ENCODE measurements around the gene AKIRIN2. TPM values are rescaled to one million over a fixed set of nuclear protein-coding genes. Genes with fewer than 3 reads are reported as not detected.

Gene AKIRIN2
- total and polyA plus RNA-seq, 2 of the 13 experiments (the other 11 are each of a cell fraction or from before 2014, with no cell fraction given), result 15.6 to 23.4 TPM

GRCh38 chr6:87702589-87702945, 534 bp upstream of the AKIRIN2 start:
- TSS peak; percentile 82 for BruUV-seq (replicated peaks)
- in situ Hi-C loops (cut with HindIII; ENCODE audit: extremely low pct_ligation_motif_present, low pct_unique_long_range_greater_than_20kb) (loop anchor here (5.0 kb wide), 1 partner anchor 95 kb away; no protein-coding TSS in a partner anchor), intact Hi-C loops (cut with micrococcal nuclease; ENCODE audit: unreplicated experiment) (loop anchor here (1.0 kb wide), 2 partner anchors 31 to 97 kb away; no protein-coding TSS in a partner anchor)
- FAIRE-seq (no peak), DNase-seq (ENCODE audit: low spot score) (peak; percentile 49), ATAC-seq (peak; percentile 41)
- TF ChIP-seq NR2F6 (IDR thresholded peaks at IDR 0.05), result 0 out of 2 replicates have a peak, but pooled peaks have one; percentile 16
- no peak for TF ChIP-seq NR2F6 (CRISPR knock-in tag; IDR thresholded peaks at IDR 0.05)
- TF ChIP-seq EEA1 (CRISPR knock-in tag; IDR thresholded peaks at IDR 0.05; ENCODE audit: borderline replicate concordance), result no peak
- peak; percentile 22; the same call in 1 of the 2 replicates for TF ChIP-seq KAT8 (CRISPR knock-in tag; IDR thresholded peaks at IDR 0.05)
- TF ChIP-seq MIXL1 (CRISPR knock-in tag; IDR thresholded peaks at IDR 0.05), result peak; percentile 96
- TF ChIP-seq NFIC (IDR thresholded peaks at IDR 0.05; ENCODE audit: low read length), result peak; percentile 7; the same call in 1 of the 2 replicates
- TF ChIP-seq SIX1 (CRISPR knock-in tag; IDR thresholded peaks at IDR 0.05; ENCODE audit: borderline replicate concordance), result peak; percentile 98
- 0 out of 2 replicates have a peak, but pooled peaks have one; percentile 41 for TF ChIP-seq PPARG (CRISPR knock-in tag; conservative IDR thresholded peaks at IDR 0.05)
- TF ChIP-seq CCDC6 (CRISPR knock-in tag; IDR thresholded peaks at IDR 0.05), result no peak
- TF ChIP-seq SIX4 (CRISPR knock-in tag; IDR thresholded peaks at IDR 0.05), result peak; percentile 89
- TF ChIP-seq ATF1 (CRISPR knock-in tag; IDR thresholded peaks at IDR 0.05), result 0 out of 2 replicates have a peak, but pooled peaks have one; percentile 7
- no peak for TF ChIP-seq KDM1A (CRISPR knock-in tag; IDR thresholded peaks at IDR 0.05)
- POLR2A ChIA-PET, result interaction anchor here (0.6 to 2.4 kb wide), 16 partner anchors 11 to 1654 kb away, joined by 3 to 14 read pairs (median 6); partner anchors contain the start of genes ORC3 and RARS2
- Histone ChIP-seq H3K79me2 (ENCODE audit: insufficient read depth, low read length) (peaks cover 45% of the 10 kb centered on the region), H3K9me3 (ENCODE audit: low read length) (no peaks in the 10 kb centered on the region), H4K20me1 (ENCODE audit: insufficient read depth, low read length) (peaks cover 30% of the 10 kb centered on the region), H3K4me3 (replicated peaks in 1 of 3; ENCODE audit: insufficient read depth in 1 of 3, low read depth in 2 of 3, low read length in 3 of 3) (peak overlapping the region; percentile 59 to 94 (median 60)), H3K27ac (ENCODE audit: extremely low read length, insufficient read depth, low read length) (peak overlapping the region; percentile 96), H3K27me3 (ENCODE audit: control insufficient read depth in 1 of 2, insufficient read depth in 2 of 2, low read length in 2 of 2) (no peaks in the 10 kb centered on the region; a peak in 1 of 5 replicates), H3K4me1 (ENCODE audit: insufficient read depth, low read length) (peaks cover 35% of the 10 kb centered on the region), H3K4me2 (ENCODE audit: low read depth, low read length) (peak overlapping the region; percentile 71), H2AFZ (ENCODE audit: low read length) (peak overlapping the region; percentile 73), H3K9ac (ENCODE audit: insufficient read depth, low read depth, low read length) (peak overlapping the region; percentile 71), H3K36me3 (replicated peaks in 1 of 2; ENCODE audit: control insufficient read depth in 1 of 2, insufficient read depth in 2 of 2, low read length in 2 of 2) (no peaks in the 10 kb centered on the region; a peak in 1 of 5 replicates)
- CTCF ChIA-PET (ENCODE audit: low intra/inter-chr PET ratio, low total read pairs), result no interaction called here
- WGBS (ENCODE audit: low lambda C conversion rate), result under 1% methylated on average over 7 of the region's 7 CpGs
